Head of caudate nucleus (tissue), 42 donors: ENCODE results near the gene SIAH2.

Experiments used
- DNase-seq, 42 donors: peaks; one replicate each; pipeline versions ENCODE4 v3.0.0 to v3.0.0-alpha.2; 2020 to 2021; ENCODE audit warnings: mixed read lengths in 7 of 42
- intact Hi-C: fragments of 100-400 bp; cut with DNase I; formaldehyde crosslinking; loops from one replicate; pipeline ENCODE4 v1.15.0; 2022

Gene SIAH2

DNA sequence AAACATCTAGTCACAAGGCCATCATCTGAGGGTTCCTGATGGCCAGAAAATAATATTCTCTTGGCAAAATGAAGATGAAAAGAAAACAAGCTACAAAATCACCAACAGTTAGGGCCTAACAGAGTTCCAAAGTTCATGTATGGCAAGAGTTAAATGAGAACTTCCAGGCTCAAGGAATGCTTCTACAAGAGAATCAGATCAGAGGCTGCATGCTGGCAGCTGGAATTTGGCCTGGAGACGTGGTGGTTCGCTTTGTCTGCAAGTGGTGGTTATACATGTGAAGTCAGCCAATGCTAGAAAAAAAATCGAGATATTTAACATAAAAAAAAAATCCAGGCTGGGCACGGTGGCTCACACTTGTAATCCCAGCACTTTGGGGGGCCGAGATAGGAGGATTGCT is 5.6 kb downstream of the SIAH2 start:
- no peak for DNase-seq
- intact Hi-C loops = no loop called here

DNA sequence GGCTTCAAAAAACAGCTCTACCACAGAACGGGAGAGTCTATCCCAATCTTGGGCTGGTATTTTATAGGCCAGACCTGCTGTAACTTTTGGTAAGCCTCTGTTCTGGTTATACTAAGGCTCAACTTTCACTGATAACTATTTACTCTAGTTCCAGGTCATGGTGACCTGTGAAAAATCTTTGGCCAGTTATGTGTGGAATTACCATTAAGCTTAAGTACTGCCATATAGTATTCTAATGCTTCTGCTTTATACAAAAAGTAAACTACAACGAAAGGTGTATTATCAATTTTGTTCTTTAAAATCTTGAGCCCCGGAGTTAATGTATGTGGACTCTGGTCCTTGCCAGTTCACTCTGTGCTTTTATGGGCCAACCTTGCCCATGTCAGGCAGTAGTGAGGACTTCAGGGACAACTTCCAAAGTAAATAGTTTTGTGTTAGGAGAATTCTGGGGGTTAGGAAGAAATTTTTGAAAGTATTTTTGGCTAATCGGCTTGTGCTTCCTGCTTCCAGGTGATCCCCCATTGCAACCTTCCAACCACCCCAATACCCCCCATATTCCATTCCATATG is 6.4 kb downstream of the SIAH2 start:
- intact Hi-C loops = no loop called here
- no peak for DNase-seq

DNA sequence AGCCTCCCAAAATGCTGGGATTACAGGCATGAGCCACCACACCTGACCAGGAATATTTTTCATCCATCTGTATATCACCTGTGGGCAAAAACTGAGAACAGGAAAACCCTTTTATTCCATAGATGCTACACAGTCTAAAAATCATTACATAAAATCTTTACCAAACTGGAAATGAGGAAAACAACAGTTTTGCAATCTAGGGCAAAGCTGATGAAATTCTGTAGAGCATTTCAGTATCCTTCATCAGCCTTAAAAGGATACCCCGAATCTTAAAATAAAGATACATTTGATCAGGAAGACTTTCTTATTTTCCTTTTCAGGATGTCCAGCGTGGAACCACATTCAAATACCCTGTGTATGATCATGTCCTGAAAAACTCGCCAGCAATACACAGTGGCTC is 7.1 kb downstream of the SIAH2 start:
- intact Hi-C loops = no loop called here
- no peak for DNase-seq

- no peak for DNase-seq
- intact Hi-C loops = no loop called here
Observed at GRCh38 chr3:150754896-150755295, 8.1 kb downstream of the SIAH2 start.

- peak in 1 of 42 donors; percentile 14 for DNase-seq
- intact Hi-C loops = no loop called here
Observed at GRCh38 chr3:150751781-150752263, 11.1 kb downstream of the SIAH2 start.

DNA sequence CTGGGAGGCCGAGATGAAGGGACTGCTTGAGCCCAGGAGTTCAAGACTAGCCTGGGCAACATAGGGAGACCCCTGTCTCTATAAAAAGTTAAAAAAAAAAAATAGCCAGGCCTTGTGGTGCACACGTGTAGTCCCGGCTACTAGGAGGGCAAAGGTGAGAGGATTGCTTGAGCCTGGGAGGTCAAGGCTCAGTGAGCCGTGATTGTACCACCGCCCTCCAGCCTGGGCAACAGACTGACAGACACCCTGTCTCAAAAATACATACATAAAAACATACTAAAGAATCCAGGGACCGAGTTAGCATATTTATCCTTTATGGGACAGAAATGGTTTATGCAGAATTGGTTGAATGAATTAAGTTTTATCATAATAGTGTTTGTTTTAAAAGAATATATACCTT is 13.7 kb downstream of the SIAH2 start:
- intact Hi-C loops = no loop called here
- no peak for DNase-seq

DNA sequence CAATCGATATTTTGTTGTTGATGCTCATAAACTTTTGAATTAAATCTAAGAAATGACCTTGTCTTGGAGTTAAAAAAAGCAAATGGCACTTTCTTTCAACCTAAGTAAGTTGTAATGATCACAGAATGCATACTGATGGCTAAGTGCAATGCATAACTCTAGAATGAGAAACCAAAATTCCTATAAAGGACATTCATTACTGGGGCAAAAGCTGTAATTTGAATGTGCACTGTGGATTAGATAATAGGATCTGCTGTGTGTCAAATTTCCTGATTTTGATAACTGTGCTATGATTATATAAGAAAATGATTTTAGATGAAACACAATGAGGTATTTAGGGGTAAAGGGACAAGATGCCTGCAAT is 14.3 kb downstream of the SIAH2 start:
- intact Hi-C loops = no loop called here
- no peak for DNase-seq

DNA sequence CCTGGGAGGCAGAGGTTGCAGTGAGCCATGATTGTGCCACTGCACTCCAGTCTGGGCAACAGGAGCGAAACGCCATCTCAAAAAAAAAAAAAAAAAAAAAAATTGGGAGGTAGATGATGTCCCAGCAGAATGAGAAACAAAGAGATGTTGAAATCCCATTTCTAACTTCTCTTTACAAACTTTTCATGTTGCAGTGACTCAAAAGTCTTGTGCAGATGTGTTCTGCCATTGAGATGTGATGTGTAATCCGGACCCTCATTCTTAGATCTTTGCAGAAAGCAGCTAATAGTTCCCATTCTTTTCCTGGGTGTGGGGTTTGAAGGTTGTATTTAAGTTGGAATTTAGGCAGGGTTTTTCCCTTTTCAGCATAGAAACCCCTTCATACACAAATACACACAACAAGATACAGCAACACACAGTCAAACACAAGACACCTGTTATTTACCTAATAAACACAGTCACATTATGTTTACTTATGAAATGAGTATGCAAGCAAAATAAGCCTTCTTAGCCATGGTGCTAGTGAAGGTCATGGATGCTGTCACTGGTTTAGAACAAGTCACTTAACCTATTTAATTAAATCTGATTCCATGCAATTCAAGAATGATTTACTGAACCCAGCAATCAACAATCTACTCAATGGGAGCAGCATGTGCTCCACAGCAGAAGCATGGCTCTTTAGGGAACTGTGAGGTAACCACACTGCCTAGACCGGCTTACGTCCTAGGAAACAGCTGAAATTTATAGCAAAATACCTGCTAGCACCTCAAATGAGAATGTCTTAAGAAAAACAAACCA is 14.9 kb downstream of the SIAH2 start:
- intact Hi-C loops = no loop called here
- no peak for DNase-seq

- intact Hi-C loops = no loop called here
Observed at GRCh38 chr3:150746791-150747590, 16.0 kb downstream of the SIAH2 start.

GRCh38 chr3:150745832-150746231 is 17.1 kb downstream of the SIAH2 start:
- DNase-seq = no peak
- intact Hi-C loops = no loop called here

More at GRCh38 chr3:150746791-150747590, 16.0 kb downstream of the SIAH2 start:
- DNase-seq = no peak

GRCh38 chr3:150744919-150745211 is 18.1 kb downstream of the SIAH2 start:
- intact Hi-C loops = no loop called here

GRCh38 chr3:150744041-150744918 is 18.7 kb downstream of the SIAH2 start:
- DNase-seq = no peak
- intact Hi-C loops = no loop called here

More at GRCh38 chr3:150744919-150745211, 18.1 kb downstream of the SIAH2 start:
- no peak for DNase-seq

DNA sequence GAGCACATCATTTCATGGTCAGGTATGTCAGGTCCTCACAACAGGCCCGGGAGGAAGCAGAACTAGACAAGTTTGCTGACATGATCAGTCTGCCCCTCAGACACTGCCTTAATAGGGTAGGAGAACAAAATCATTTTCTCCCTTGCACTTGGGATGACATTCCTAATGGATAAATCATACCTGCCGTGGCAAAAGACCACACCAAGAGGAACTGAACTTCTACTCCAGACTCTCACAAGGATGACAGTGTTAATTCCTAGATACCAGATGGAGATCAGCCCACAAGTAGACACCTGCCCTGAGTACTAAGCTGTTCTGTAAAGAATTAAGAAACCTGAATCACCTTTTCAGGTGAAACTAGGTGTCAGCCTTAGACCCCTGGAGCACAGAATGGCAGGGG is 19.5 kb downstream of the SIAH2 start:
- no peak for DNase-seq
- intact Hi-C loops = no loop called here

- peak in 1 of 42 donors; percentile 28 for DNase-seq
Observed at GRCh38 chr3:150742679-150743078, 20.3 kb downstream of the SIAH2 start.

DNA sequence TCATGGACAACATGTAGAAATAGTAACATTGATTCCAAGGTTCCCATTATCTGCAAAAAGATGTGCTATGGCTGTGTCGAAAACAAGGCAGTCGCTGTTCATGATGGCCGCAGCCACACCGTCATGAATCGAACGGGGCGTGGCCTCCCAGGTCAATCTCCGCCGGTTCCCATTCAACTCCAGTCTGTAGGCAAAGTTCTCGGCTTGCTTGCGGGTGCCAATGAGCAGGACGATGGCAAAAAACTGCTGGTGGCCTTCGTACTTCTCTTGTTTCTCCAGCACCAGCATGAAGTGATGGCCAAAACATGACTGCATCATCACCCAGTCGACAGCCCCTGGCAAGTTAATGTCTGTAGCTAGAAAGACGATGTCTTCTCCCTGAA is 20.8 kb downstream of the SIAH2 start:
- peak in 1 of 42 donors; percentile 40 for DNase-seq
- intact Hi-C loops = no loop called here

More at GRCh38 chr3:150742679-150743078, 20.3 kb downstream of the SIAH2 start:
- intact Hi-C loops = no loop called here

DNA sequence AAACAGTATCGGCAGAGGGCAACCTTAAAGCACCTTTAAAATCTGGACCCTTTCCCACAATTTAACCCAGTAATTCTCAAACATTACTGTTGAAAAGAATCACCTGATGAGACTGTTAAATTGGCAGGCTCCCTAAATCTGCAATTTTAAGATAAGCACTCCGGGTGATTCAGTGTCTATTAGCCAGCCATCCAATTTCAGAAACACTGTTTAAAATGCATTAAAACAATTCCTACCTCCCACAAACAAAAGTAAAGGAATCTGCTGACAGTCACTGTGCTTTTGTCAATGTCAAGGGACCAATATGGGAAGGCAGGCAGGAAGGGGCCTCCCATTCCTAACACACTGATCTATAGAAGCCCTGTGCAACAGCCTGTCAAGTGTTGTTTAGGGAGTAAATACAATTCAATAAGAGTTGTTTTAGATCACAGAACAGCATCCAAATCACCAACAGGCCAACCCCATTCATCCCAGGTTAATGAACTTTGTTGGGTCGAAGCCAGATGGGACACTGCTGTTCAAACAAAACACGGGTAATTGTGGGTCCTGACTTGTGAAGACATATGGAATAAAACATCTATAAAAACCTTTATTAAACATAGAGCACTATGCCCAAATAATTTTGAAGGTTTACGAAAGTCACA is 21.4 kb downstream of the SIAH2 start:
- peak in 1 of 42 donors; percentile 10 for DNase-seq

GRCh38 chr3:150740733-150741496 is 22.1 kb downstream of the SIAH2 start:
- intact Hi-C loops = no loop called here
- peak in 1 of 42 donors; percentile 41 for DNase-seq

More for the DNA sequence above, 21.4 kb downstream of the SIAH2 start:
- intact Hi-C loops = no loop called here
